ENCODE results near the gene MMS19. TPM values are rescaled to one million over a fixed set of nuclear protein-coding genes. Genes with fewer than 3 reads are reported as not detected.

MMS19 gene
- total RNA-seq, 4 donors from 2014 or later, result 62.8 to 116 (median 106) TPM

GRCh38 chr10:97538839-97539238 is 40.6 kb upstream of the MMS19 start:
- Histone ChIP-seq H3K27ac (no peak overlapping the region), H3K4me3 (no peak overlapping the region), H3K27me3 (no peaks in the 10 kb centered on the region), H3K36me3 (no peaks in the 10 kb centered on the region), H3K9me3 (no peaks in the 10 kb centered on the region), H3K4me1 (peaks cover 6 to 22% (median 14%) of the 10 kb centered on the region in 4 donors)
- DNase-seq, result no peak
- 95% methylated on average over 4 of the region's 4 CpGs; no CpG with 5 or more reads in 1 of the 2 donors for WGBS, 2 donors (ENCODE audit: low coverage in 1 of 2)
- TF ChIP-seq CTCF (IDR thresholded peaks at IDR 0.05) (no peak), EP300 (IDR thresholded peaks at IDR 0.05; ENCODE audit: low read depth) (no peak), POLR2AphosphoS5 (IDR thresholded peaks at IDR 0.05) (no peak), POLR2A (IDR thresholded peaks at IDR 0.05) (no peak)
- in situ Hi-C loops (cut with MboI; ENCODE audit: low pct_ligation_motif_present in 1 of 4, low pct_unique_long_range_greater_than_20kb in 1 of 4, low sequenced_read_pairs in 3 of 4) (no loop called here), intact Hi-C loops (cut with DNase I; ENCODE audit: low total_unique reads) (no loop called here)

GRCh38 chr10:97538411-97538810 is 40.2 kb upstream of the MMS19 start:
- no peak for DNase-seq
- Histone ChIP-seq H3K36me3 (no peaks in the 10 kb centered on the region), H3K27ac (no peak overlapping the region), H3K9me3 (no peaks in the 10 kb centered on the region), H3K4me1 (peaks cover 6 to 18% (median 12%) of the 10 kb centered on the region in 4 donors), H3K27me3 (no peaks in the 10 kb centered on the region), H3K4me3 (no peak overlapping the region)
- intact Hi-C loops (cut with DNase I; ENCODE audit: low total_unique reads) (no loop called here), in situ Hi-C loops (cut with MboI; ENCODE audit: low pct_ligation_motif_present in 1 of 4, low pct_unique_long_range_greater_than_20kb in 1 of 4, low sequenced_read_pairs in 3 of 4) (no loop called here)
- TF ChIP-seq POLR2AphosphoS5 (IDR thresholded peaks at IDR 0.05) (no peak), CTCF (IDR thresholded peaks at IDR 0.05) (no peak), EP300 (IDR thresholded peaks at IDR 0.05; ENCODE audit: low read depth) (no peak), POLR2A (IDR thresholded peaks at IDR 0.05) (no peak)
- 44 to 86% methylated on average over 2 to 4 of the region's 4 CpGs for WGBS, 2 donors (ENCODE audit: low coverage in 1 of 2)

DNA sequence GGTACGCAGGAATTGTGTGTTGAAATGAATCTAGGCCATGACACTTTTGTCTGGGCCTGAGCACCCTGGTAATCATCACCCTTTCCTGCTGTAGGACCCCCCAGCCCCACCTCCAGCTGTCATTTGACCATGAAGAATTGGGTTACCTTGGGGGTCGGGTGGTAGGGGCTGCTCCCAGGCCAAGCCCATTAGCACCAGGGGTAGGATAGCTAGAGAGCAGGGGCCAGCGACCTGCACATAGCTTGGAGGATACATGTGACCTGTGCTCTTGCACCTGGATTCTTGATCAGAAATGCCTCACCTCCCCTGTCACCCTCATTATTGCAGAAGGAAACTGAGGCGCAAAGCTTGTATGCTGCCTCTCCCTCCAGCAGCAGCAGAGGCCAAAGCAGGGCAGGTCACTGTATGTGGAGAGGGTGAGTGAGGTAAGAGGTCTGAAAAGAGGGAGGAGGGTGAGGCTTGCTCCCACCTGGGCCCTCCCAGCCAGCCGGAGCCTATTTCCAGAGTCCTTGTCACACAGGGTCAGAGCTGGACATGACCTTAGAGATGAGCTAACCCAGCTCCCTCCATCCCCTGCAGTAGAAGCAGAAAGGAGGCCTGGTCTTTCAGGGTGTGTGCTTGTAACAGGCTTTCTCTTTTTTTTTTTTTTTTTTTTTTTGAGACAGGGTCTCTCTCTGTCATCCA is 39.1 kb upstream of the MMS19 start:
- Histone ChIP-seq H3K9me3 (no peaks in the 10 kb centered on the region), H3K4me1 (peaks cover 0 to 7% (median 3%) of the 10 kb centered on the region in 4 donors), H3K36me3 (no peaks in the 10 kb centered on the region), H3K27me3 (no peaks in the 10 kb centered on the region), H3K27ac (no peak overlapping the region), H3K4me3 (no peak overlapping the region)
- no peak for DNase-seq
- intact Hi-C loops (cut with DNase I; ENCODE audit: low total_unique reads) (no loop called here), in situ Hi-C loops (cut with MboI; ENCODE audit: low pct_ligation_motif_present in 1 of 4, low pct_unique_long_range_greater_than_20kb in 1 of 4, low sequenced_read_pairs in 3 of 4) (no loop called here)
- TF ChIP-seq CTCF (IDR thresholded peaks at IDR 0.05) (no peak), EP300 (IDR thresholded peaks at IDR 0.05; ENCODE audit: low read depth) (no peak), POLR2A (IDR thresholded peaks at IDR 0.05) (no peak), POLR2AphosphoS5 (IDR thresholded peaks at IDR 0.05) (no peak)
- WGBS, 2 donors (ENCODE audit: low coverage in 1 of 2), result 88% methylated on average over 4 of the region's 5 CpGs; no CpG with 5 or more reads in 1 of the 2 donors

DNA sequence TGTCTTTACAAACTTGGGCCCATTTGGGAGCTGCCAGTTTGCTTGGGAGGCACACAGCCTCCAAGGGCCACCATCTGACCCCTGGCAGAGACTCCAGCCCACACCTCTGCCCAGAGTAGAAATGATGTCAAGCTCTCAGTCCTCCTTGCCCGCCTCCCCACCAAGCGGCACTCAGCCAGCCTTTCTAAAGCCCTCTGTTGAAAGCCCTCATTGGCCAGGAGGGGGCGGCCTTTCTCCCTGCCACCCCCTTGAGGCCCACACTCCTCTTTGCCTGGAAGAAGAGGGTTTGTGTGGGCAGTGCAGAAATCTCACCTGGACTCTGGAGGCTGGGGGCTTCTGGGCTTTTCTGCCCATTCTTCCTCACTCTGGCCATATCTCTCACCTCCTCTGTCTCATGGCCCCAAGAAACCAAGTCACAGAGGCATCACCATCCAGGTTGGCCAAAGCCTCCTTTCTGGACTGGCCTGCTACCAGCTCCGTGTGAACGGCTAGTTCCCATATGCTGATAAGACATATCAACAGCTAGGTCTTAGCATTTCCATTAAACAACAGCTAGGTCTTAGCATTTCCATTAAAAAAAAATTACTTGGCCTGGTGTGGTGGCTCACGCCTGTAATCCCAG is 36.6 kb upstream of the MMS19 start:
- Histone ChIP-seq H3K4me3 (no peak overlapping the region), H3K27ac (no peak overlapping the region), H3K4me1 (peaks cover 0 to 3% (median 0%) of the 10 kb centered on the region in 4 donors), H3K27me3 (no peaks in the 10 kb centered on the region), H3K36me3 (no peaks in the 10 kb centered on the region), H3K9me3 (no peaks in the 10 kb centered on the region)
- intact Hi-C loops (cut with DNase I; ENCODE audit: low total_unique reads), result no loop called here
- DNase-seq, result no peak
- in situ Hi-C loops (cut with MboI; ENCODE audit: low pct_ligation_motif_present in 1 of 4, low pct_unique_long_range_greater_than_20kb in 1 of 4, low sequenced_read_pairs in 3 of 4), result no loop called here
- TF ChIP-seq EP300 (IDR thresholded peaks at IDR 0.05; ENCODE audit: low read depth) (no peak), CTCF (IDR thresholded peaks at IDR 0.05) (peak in 3 of 5 experiments; percentile 17 to 41 (median 39))
- 78 to 100% methylated on average over 1 to 6 of the region's 6 CpGs for WGBS, 2 donors (ENCODE audit: low coverage in 1 of 2)

All from transverse colon (tissue), 4 donors.